HUDEP-2 (cell line): ENCODE results near the gene MZB1.
"Not testable (repeated sequence)": the region's sequence is repeated elsewhere in the genome, so short reads cannot be mapped to it uniquely, and the experiment has no call there.

Source experiments
- DNase-seq, 76 experiments: peaks; one replicate each; lab custom pipeline; 2025; ENCODE audit not compliant: unreplicated experiment in 76 of 76; lab: John Stamatoyannopoulos, UW

Gene MZB1

DNA sequence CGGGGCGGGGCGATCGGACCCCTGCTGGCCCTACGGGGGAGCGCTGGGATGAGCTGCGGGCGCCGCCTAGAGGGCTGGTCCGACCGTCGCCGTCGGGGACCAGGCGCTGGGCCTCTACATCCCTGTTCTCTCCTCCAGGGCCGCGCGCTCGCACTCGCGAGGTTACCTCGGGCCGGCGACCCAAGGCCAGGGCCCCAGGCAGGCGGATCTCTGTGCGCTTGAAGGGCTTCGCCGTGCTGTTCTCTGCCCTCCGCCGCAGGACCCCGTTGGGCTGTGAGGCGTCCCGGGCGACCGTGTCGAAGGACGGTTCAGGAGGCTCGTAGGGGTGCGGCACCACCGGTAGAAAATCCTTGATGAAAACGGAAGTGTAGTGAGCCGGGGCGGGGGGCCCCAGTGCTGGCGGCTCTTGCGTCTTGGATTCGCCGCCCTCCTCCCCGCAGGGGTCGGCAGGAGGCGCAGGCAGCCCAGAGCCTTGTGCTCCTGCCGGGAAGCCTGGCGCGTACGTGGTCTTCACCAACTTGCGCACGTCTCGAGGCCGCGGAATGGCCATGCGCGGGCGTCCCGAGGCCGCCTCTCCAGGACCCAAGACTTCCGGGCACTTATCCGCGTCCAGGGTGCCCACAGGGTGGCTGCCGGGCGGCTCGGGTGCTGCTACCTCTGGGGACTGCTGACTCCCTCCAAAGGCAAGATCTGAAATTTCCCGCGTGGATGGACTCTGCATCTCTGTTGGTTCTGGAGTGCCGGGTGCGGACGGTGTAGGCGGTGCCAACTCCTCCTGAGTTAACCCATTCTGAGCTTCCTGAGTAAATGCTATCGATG lies 3.2 kb upstream of the MZB1 start:
- DNase-seq: peak in 52 of 76 experiments; percentile 16 to 67 (median 38)

DNA sequence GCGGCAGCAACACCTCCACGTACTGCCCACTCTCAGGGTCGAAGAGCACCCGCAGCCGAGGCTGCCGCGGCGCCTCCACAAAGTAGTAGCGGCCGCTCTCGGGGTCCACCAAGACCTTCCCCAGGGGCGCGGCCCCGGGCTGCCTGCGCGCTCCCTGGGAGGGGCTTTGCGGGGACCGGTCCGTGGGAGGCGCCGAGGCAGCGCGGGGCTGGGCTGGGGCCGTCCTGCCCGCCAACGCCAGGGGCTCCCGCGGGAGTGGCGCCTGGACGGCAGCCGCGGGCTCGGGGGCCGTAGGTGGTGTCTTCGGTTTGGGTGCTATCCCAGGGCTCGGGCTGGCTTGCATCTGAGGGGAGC lies 2.6 kb upstream of the MZB1 start:
- DNase-seq: no peak

DNA sequence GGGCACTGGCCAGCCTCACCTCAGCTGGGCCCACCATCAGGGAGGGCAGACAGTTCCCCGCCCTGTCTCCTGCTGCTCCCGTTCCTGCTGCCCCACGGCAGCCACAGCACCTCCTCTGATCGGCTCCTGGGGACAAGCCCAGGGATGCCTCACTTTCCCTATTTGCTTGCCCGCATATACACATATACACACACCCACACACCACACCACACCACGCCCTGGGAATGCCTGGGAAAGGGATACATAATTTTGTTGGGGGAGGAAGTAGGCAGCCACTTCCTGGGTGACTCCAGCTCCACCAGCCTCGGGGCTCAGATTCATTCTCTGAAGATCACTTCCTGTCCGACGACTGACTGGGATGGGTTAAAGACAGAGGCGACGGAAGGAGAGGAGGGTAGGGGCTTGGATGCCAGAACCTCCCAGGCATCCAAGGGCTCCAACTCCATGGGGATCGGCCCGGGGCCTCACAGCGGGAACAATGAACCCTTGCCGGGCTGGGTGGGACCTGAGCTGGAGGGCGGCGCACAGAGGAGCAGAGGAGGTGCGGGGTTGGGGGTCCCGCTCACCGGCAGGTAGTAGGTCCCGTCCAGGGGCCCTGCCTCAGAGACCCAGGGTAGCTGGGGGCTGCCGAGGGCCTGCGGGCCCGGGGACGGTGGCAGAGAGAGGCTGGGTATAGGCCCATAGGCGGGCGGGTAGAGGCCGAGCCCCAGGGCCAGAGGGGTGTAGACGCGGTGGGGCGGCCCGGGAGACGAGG lies 2.0 kb upstream of the MZB1 start:
- no peak for DNase-seq

DNA sequence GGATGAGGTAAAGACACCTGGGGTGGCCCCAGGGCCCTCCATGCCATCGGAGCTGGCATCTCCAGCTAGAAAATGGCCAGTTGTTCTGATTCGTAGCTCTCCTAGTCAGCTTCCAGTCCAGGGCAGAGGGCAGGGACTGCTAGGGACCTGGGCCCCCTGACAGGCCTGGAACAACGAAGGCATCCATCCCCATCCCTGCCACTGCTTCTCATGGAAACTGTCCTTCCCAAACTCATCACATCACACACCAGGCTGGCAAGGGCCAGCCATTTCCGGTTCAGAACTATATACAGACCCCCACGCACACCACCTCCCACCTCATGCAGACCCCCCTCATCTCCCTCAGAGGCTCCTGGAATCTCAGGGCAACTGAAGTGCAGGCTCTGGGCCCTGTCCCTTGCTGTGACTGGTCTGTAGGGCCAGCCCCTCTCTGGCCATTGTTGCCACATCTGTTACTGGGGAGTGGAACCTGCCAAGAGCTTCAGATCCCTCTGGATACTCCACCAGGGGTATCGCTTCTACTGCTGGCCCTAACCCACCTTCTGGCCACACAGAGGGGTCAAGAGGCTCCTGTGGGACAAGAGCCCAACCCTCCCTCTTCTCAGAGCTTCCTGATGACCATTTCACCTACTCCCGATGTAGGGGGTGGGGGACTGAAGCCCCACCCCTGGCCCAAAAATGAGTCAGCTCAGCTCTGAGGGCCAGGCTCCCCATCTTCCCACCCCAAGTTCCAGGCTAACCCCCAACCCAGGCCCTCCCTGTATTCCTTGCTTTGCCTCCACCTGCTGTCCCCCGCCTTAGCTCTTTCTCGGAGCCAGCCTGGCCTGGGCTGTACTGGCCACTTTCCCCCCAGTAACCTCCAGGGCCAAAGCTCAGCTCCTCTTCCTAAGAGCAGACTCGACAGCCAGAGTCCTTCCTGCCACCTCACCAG lies 1.2 kb upstream of the MZB1 start:
- DNase-seq: no peak

DNA sequence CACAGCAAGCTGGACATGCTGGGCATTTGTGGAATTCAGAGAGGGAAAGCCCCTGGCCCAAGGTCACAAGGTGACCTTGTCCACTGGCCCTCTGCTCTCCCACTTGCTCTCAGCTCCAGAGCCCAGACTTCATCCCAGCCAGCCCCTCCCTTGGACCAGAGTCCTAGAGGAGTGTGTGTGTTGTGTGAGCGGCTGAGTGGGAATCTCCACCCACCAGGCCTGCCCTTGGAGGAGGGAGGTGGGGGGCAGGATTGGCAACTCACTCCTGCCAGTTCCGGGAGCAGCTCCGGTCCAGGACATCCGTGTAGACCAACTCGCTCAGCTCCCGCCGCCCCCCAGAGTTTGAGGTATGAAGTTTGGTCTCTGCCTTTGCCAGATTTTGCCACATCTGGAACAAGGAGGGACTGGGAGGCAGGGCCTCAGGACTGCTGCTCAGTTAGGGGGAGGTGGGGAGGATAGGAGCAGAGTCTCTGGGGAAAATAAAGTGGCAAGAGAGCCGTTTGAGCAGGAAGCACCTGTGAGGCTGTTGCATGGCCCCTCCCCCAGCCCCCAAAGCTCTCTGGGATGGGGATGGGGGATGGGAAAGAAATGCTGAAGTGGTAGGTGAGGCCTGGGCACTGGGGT lies 1.4 kb downstream of the MZB1 start:
- no peak for DNase-seq

DNA sequence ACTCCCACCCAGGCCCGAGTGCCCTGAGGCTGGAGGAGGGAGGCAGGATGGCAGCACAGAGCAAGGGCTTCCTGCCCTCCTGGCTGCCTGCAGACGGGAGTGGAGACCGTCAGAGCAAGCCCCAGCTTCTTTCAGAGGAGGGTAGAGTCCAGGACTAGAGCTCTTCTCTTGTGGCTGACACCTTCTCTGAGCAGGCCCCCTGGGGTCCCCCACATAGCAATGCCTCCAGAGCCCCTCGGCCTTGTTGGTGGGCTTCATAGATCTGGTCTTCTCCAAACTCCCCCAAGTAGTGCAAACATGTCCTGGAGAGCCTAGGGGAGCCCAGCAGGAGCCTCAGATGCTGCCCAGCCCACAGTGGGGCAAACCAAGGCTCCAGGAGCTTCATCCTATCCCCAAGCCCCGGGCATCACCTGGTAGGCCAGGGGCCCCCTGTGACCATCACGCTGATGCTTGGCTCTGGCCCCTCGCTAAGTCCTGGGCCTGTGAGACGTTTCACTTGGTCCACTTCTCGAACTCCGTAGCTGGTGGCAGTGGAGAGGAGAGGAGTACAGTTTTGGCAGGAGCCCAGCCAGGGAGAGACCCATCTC lies 2.0 kb downstream of the MZB1 start:
- no peak for DNase-seq

DNA sequence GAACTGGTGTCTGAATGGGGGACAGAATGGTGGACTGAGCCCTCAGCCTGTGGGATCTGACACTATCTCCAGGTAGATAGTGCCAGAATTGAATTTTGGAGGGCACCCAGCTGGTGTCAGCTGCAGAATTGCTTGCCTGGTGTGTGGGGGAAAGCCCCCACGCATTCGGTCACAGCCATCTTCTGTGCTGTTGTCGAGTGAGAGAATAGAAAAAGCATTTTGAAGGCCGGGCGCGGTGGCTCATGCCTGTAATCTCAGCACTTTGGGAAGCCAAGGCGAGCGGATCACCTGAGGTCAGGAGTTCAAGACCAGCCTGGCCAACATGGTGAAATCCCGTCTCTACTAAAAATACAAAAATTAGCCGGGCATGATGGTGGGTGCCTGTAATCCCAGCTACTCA lies 2.8 kb downstream of the MZB1 start:
- not testable (repeated sequence) for DNase-seq

DNA sequence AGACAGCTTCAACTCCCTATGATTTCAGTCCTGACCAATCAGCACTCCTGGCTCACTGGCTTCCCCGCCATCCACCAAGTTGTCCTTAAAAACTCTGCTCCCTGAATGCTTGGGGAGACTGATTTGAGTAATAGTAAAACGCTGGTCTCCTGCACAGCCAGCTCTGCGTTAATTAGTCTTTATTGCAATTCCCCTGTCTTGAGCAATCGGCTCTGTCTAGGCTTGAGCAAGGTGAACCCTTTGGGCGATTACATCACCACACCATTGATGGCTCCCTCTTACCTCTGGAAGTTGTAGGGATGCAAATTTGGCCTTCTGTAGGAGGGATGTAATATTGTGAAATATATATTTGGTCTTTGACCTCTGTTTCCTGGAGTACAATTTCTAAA lies 3.7 kb downstream of the MZB1 start:
- DNase-seq: no peak

DNA sequence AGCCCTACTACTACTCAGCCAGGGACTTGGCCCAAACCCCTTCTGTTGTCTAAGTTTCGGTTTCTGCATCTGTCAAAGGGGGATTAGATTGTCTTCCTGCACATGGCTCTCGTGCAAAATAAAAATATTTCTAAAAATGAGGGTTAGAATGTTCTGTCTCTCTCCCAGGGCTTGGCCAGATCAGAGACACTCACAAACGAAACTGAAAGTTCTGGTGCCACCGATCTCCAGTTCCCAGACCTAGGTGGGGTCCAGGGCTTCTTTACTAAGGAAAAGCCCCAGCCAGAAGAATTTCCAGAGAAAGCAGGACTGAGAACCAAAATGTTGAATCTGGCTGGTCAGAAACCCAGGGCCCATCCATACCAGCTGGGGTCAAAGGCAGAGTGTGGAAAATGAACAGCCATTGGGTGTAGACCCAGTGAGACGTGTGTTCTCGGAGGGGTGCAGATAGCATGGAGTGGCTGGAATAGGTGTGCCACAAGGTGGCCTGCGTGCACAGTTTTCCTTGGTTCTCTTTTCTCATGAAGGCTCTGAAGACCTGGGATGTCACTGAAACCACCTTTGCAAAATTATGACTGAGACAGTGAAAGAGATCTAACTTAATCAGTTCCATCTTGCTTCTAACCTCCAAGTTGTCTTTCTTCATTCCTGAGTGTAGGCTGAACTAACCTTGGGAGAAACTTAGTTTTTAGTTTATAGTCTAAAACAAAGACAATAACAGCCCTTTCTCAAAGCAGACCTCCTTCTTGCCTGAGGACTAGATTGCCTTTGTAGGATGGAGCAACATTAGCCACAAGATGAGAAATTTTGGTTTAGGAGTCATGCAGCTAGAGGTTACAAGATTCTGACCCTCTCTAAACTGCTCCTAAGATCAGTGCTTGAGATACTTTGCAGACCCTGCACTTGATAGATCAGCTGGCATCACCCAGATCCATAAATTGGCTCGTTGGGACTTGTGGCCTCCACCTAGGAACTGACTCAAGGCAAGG lies 4.4 kb downstream of the MZB1 start:
- peak in 18 of 76 experiments; percentile 8 to 37 (median 20) for DNase-seq

DNA sequence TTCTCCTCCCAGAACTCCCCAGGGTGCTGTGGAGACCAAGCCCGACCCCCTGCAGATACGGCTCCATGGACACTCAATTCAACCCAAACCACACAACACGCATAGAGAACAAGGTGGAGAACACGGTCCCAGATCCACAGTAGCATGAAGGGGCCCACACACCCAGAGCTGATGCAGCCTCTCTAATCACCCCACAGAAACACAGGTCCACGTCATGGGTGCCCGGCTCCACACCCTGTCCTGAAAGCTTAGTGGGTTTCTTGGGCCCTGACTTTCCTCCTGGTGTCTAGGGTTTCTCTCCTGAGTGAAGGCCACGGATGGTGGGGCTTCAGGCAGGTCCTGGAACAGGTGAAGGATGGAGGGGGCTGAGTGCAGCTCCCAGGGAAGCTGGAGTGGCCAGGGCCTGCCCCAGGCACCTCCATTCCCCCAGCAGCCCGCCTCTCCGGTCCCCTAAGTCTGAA lies 5.1 kb downstream of the MZB1 start:
- no peak for DNase-seq

DNA sequence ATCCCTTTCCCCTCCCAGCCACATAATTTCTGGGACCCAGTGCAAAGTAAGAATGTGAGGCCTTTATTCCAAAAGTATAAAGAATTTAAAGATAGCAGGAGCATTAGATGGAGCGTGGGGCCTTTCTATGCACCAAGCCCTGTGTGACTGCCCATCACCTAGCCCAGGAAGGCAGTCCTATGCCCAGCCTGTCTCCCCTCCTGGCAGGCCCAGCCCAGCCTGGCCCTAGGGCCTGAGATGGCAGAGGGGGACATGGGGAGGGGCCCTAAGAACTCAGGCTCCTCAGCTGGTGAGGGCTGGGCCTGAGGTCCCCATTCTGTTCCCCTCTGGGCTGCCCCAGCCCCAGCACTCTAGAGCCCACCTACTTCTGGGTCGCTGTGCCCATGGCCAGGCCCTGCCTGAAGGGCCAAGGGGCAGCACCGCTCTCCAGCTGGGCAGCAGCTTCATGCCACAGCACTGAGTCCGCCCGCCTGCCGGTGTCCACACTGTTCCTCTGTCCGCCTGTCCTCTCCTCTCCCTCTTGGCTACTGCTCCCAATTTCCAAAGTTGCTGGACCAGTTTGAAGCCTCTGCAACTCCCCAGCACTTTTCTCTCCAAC lies 5.6 kb downstream of the MZB1 start:
- DNase-seq: no peak

DNA sequence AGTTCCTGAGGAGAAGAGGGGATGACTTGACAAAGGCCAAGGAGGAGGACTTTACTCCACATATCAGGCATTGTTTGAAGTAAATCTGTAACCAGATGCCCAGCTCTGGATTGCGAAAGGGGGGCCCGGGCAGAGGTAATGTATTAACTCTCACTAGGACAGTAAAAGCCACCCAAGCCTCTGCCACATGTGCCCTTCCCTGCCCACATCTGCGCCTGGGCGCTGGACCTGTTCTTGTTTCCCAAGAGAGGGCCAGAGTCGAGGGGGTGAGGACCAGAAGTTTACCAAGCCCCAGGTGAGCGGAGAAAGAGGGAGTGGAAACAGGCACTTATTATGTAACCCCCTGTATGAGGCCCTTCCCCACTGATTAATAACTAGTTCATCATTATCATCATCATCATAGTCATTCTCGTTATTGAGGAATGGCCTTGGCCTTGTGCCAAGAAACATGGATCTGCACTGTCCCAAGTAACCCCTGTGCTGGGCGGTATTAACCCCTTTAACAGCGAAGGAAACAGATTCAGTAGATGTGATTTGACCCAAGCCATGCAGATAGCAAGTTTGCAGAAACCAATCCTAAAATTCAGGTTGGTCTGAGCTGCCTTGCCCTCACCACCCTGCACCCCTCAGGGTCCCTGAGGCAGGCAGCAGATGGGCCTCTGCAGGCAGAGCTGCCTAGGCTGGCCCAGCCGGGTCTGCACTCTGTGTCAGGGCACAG lies 6.3 kb downstream of the MZB1 start, which contains the start of gene SLC23A1:
Gene SLC23A1 (minus strand): TSS at position 23 of the 718 bp plus-strand sequence. CDS start 44 bp downstream, outside the sequence.
- DNase-seq: no peak

DNA sequence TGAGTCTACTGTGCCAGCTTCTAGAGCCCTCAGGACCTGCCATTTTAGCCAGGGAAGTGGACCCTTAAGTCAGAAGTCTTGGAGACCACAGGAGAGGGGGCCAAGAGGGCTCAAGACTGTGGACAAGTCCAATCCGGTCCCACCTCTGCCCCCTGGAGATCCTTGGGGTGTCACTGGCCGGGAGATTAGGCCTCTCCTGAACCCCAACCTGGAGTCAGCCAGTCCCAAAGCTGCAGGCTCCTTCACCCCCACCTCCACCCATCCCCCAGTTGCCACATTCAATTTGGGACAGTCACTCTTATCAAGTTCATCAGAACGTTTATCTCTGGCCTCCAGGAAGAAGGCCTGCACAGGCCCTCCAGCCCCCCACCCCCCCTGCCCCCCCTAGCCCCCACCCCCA lies 6.9 kb downstream of the MZB1 start:
- DNase-seq: no peak

DNA sequence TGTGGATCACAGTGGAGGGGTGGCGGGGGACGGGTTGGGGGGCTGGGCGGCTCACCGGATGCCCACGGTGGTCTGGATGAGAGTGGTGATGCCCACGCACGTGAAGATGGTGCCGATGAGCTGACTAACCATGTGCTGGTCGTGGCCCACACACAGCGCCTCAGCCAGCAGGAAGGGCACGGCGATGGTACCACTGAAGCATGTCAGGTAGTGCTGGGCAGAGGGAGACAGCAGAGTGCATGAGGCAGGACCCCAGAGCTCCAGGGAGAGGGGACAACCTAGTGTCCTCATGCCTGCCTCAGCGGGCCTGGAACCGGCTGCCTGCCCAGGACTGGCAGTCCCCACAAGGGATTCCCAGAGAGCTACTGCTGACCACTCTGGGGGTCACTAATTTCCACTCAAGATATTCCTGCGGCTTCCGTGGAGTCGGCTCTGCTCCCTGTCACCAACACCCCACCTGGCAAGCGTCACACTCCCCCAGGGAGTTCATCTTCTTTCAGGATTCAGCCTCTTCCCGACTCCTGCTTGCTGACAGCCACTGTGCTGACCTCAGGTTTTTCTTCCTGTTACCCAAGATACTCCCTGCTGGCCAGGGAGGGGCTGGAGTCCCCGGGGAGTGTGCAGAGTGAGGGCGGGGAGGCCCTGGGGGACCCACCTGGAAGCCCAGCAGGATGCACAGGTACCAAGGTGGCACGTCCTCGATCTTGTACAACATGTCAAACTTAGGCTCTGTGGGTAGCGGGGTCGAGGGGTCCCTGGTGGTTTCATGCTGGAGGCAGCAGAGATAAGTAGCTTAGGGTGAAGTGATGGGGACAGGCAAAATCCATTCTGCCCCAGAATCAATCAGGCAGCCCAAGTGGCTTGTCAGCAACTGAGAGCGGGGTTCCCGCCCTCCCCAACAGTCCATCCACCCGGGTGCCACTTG lies 7.6 kb downstream of the MZB1 start:
- DNase-seq: no peak

DNA sequence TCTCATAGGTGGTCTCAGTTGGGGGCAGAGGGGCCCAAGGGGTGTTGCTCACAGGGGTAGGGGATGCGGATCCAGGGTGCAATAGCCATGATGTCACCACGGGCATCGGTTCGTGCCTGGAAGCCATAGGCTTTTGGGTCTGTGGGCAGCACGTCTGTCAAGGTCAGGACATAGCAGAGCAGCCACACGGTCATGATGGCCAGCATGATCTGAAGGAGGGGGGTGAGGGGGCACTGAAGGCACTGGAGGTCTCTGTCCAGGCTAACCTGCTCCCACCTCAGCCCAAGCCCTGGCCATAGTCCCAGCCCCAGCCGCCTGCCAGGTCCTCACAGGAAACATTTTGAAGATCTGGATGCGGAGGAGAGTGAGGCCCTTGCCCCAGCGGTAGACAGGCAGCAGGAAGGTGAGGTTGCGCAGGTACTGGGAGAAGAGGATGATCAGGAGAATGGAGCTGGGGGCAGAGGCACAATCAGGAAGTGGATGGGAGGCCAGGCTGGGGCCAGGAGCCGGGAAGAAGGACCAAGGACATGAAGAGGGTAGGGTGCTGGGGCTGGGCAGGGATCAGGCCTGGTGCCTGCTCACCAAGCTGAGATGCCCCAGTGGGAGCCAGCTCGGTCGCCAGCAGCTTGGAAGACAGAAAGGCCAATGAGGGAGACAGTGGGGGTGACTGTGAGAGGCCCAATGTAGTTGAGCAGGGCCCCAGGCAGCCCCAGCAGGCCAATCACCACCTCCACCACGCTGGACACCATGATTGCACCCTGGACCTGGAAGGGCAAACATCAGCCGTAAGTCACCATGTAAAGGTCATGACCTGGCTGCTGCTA lies 9.9 kb downstream of the MZB1 start:
- no peak for DNase-seq

DNA sequence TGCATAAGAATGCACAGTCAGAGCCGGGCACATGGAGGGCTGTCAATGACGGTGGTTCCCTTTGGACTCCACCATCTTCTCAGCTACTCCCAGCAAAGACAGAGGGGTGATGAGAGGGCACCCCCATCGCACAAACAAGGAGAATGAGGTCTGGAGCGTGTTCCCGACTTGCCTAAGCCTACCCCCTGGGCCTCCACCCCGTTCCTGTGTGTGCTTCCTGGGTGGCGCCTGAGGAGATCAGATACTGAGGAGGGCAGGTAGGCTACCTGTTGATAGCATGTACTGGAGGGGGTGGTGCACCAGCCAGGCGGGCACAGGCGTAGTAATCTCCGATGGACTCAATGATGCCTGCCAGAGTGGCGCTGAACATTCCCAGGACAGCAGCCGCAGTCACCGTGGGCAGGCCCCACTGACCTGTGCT lies 10.8 kb downstream of the MZB1 start:
- no peak for DNase-seq
